NK-92 (cell line): Measurements from ENCODE around the gene KDM2A.
"Not testable (repeated sequence)": the region's sequence is repeated elsewhere in the genome, so short reads cannot be mapped to it uniquely, and the experiment has no call there.

Experiments
- DNase-seq: peaks from one replicate; lab custom pipeline; 2025; ENCODE audit not compliant: unreplicated experiment; lab: John Stamatoyannopoulos, UW

KDM2A gene

DNA sequence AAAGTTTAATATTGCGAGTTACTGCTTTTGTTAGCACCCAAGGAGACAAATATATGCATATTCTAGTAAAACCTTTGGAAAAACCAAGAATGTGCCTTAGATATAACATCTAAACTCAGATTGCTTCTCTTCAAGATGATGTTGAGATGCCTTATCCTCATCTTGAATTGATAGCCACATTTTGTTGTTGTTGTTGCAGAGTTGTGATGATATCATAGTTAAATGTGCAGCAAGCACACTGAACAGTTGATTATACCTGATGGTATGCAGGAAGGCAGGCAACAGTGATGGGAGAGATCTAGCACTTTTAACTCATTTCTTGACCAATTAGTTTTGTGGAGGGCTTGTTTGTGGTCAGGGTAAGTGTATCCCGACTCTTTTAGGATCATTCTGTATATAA is 48.0 kb downstream of the KDM2A start:
- no peak for DNase-seq

DNA sequence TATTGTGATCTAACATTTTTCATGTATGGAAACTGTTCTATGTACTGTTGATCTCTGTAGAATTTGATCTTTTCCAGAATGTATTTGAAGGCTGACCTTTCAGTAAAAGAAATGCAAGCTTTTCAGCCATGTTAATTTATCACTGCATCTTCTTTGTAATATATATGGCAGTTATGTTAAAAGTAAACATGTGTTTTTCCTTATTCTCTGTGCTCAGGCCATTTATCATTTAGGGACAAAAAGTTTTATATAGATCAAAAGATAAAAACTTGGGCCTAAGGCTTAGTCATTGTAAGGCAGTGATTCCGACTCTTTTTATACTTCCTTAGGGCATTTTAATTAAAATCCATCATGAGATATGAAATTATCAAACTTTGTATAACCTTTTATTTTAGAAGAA is 48.7 kb downstream of the KDM2A start:
- no peak for DNase-seq

GRCh38 chr11:67168911-67169310 is 49.8 kb downstream of the KDM2A start:
- DNase-seq: not testable (repeated sequence)

DNA sequence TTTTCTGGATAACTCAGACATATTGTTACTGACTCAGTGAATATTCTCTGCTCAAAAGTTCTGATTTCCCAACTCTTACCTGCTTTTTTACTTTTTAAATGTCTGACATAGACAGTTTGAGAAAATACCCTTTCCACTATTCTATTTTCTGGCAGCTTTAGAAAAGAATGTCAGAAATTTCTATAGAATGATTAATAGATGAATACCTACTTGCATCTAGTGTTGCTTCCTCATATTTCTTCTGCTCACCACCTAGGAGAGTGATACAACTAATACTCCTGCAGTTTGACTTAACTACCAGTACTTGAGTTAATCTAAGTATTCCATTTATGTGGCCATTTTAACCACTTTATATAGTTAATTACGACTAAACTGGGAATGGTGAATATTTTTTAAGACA is 55.2 kb downstream of the KDM2A start:
- DNase-seq: no peak

DNA sequence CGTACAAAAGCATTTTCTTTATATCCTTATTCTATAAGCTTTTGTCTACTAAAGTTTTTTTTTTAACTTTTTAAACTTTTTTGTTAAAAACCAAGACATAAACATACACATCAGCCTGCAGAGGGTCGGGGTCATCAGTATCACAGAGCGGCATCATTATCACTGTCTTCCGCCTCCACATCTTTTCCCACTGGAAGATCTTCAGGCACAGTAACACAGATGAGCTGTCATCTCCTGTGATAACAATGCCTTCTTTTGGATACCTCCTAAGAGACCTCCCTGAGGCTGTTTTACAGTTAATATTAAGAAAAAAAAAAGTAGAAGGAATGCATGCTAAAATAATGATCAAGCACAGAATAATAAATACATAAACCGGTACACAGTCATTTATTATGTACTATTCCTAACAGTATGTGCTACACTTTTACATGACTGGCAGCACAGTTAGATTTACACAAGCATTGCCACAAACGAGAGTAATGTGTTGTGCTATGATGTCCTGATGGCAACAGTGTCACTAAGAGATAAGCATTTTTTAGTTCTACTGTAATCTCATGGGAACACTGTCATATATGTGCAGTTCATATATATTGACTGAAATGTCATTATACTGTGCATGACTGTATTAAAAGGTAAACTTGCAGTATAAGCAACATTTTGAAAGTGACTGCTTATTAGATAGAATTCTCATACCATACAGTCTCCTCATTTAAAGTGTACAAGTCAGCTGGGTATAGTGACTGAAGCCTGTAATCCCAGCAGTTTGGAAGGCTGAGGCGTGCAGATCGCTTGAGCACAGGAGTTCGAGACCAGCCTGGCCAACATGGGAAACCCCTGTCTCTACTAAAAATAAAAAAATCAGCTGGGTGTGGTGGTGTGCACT is 58.6 kb downstream of the KDM2A start:
- no peak for DNase-seq

DNA sequence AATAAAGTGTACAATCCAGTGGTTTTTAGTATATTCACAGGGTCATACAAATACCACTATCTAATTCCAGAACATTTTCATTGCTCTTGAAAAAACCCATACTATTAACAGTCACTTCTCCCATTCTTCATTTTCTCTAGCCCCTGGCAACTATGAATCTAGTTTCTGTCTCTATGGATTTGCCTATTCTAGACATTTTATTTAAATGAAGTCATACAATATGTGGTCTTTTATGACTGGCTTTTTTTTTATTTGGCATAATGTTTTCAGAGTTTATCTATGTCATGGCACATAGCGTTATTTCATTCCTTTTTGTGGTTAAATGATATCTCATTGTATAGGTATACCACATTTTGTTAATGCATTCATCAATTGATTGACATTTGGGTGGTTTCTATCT is 59.4 kb downstream of the KDM2A start:
- no peak for DNase-seq

GRCh38 chr11:67178878-67179277 is 59.8 kb downstream of the KDM2A start:
- no peak for DNase-seq

DNA sequence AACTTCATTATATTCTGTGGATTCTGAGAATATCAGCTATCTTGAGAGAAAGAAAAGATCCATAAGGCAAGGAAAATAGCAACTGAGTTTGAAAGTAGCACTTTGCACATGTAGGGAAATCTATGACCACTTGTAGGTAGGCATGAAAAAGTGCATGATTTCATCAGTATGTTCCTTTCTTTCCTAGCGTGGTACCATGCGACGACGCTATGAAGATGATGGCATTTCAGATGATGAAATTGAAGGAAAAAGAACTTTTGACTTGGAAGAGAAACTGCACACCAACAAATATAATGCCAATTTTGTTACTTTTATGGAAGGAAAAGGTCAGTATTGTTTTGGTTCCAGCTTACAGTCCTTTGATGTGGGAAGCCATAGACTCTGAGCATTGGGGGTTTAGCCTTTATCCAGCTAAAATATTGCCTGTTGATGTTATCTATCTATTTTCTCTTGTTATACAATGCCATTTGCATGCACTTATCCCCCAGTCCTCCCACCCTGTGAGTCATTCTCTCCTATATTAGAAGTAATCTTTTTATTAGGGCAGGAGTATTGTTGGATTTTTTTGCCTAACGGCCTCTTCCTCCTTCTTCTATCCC is 60.9 kb downstream of the KDM2A start:
- no peak for DNase-seq

DNA sequence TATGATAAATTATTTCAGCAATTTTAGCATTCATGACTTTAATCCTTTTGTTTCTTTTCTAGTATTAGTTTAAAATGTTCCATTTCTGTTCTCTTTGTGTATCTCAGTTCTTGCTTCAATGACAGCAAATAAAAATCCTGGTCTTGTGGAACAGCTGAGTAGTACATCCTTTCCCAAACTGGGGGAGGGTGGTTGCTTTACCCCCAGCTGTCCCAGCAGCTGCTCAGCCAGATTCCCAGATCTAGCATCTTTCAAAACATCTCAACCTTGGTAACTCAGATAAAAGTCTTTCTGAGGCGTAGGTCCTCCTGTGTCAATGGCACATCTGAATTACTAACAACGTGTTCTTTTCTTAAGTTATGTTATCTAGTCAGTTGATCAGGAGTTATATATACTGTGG is 75.0 kb downstream of the KDM2A start:
- no peak for DNase-seq

- DNase-seq: no peak
Measured at GRCh38 chr11:67195971-67196456, 77.0 kb downstream of the KDM2A start.

- no peak for DNase-seq
Measured at GRCh38 chr11:67197606-67198005, 78.5 kb downstream of the KDM2A start.

GRCh38 chr11:67198781-67199180 is 79.7 kb downstream of the KDM2A start:
- not testable (repeated sequence) for DNase-seq

GRCh38 chr11:67199751-67200150 is 80.7 kb downstream of the KDM2A start:
- DNase-seq: no peak

DNA sequence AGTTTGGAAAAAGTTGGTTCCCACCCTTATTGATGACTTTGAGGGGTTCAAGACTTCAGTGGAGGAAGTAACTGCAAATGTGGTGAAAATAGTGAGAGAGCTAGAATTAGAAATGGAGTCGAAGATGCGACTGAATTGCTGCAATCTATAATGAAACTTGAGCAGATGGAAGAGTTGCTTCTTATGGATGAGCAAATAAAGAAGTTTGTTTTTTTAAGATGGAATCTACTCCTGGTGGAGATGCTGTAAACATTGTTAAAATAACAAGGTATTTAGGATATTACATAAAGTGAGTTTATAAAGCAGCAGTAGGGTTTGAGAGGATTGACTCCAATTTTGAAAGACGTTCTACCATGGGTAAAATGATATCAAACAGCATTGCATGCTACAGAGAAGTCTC is 83.0 kb downstream of the KDM2A start:
- no peak for DNase-seq

- no peak for DNase-seq
Measured at GRCh38 chr11:67204822-67205221, 85.8 kb downstream of the KDM2A start.

DNA sequence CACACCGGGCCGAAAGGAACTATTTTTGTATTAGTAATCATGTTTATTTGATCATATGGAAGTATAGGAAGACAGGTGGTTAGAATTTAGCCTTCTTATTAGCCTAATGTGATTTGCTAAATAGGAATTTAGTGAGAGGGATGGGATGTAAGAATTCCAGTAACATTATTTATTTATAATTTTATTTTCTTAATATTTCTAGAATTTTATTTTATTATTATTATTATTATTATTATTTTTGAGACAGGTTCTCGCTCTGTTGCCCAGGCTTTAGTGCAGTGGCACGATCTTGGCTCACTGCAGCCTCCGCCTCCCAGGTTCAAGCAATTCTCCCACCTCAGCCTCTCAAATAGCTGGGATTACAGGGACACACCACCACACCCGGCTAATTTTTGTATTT is 90.2 kb downstream of the KDM2A start:
- DNase-seq: not testable (repeated sequence)

- DNase-seq: no peak
Measured at GRCh38 chr11:67211656-67212436, 92.8 kb downstream of the KDM2A start.

- no peak for DNase-seq
Measured at GRCh38 chr11:67213178-67213621, 94.1 kb downstream of the KDM2A start.

GRCh38 chr11:67227726-67228125 is 108.7 kb downstream of the KDM2A start:
- no peak for DNase-seq

DNA sequence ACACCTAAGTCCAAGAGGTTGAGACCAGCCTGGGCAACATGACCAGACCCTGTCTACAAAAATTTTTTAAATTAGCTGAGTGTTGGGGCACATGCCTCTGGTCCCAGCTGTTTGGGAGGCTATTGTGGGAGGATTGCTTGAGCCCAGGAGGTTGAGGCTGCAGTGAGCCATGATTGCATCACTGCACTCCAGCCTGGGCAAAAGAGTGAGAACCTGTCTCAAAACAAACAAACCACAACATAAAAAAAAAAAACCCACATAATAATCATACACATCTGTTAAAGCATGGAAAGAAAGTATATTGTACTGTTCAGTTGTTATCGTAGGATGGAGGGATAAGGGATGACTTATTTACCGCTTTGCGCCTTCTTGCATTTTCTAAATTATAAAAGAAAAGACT is 111.3 kb downstream of the KDM2A start:
- no peak for DNase-seq

GRCh38 chr11:67230886-67231285 is 111.8 kb downstream of the KDM2A start:
- DNase-seq: no peak
